Esophagus squamous epithelium (tissue), 4 donors: Measurements from ENCODE around the gene PHKA2.

Source experiments
- POLR2A ChIP-seq, 4 donors: fragments of 450-650 bp; IDR thresholded peaks; one replicate each; pipeline ENCODE4 v1.6.1; 2017; ENCODE audit warnings: antibody characterized with exemption in 4 of 4, mild to moderate bottlenecking in 4 of 4, moderate library complexity in 3 of 4
- TF ChIP-seq, protein P1 (sequence below), 6 experiments: fragments of 450-650 bp in 4 of 6; fragments of 200-600 bp in 2 of 6; sonication (generic) in 2 of 6; IDR thresholded peaks; one replicate each; pipeline ENCODE4 v1.5.1; 2016 to 2019; ENCODE audit warnings: antibody characterized with exemption in 6 of 6, mild to moderate bottlenecking in 4 of 6, moderate library complexity in 4 of 6

GRCh38 chrX:18949291-18949943 lies 34.5 kb downstream of the PHKA2 start:
- TF ChIP-seq, protein P1, sequence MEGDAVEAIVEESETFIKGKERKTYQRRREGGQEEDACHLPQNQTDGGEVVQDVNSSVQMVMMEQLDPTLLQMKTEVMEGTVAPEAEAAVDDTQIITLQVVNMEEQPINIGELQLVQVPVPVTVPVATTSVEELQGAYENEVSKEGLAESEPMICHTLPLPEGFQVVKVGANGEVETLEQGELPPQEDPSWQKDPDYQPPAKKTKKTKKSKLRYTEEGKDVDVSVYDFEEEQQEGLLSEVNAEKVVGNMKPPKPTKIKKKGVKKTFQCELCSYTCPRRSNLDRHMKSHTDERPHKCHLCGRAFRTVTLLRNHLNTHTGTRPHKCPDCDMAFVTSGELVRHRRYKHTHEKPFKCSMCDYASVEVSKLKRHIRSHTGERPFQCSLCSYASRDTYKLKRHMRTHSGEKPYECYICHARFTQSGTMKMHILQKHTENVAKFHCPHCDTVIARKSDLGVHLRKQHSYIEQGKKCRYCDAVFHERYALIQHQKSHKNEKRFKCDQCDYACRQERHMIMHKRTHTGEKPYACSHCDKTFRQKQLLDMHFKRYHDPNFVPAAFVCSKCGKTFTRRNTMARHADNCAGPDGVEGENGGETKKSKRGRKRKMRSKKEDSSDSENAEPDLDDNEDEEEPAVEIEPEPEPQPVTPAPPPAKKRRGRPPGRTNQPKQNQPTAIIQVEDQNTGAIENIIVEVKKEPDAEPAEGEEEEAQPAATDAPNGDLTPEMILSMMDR (IDR thresholded peaks at IDR 0.05), result no peak
- TF ChIP-seq POLR2A (IDR thresholded peaks at IDR 0.05), result no peak
